ENCODE data around the gene CRYGD.

The CRYGD gene

DNA sequence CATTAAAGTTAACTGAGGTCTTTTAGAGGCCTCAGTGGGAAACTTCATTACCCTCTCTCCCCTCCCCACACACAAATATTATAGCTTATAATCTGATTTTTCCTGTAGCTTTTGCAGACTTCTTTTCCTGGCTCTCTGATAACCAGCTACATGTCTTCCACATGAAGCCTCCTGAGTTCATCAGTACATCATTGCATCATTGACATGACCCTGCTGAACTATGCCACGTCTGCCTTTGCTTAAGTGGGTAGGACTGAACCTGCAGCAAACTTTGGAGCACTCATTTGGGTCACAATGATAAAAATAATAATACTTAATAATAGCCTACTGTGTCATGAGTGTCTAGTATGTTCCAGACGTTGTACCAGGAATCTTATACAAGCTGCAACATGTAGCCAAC lies 32.1 kb upstream of the CRYGD start:
- Histone ChIP-seq H3K9me3 (ENCODE audit: insufficient read depth, low read length, severe bottlenecking) (no peaks in the 10 kb centered on the region), H3K4me3 (ENCODE audit: low read depth in 1 of 2, low read length in 2 of 2) (no peak overlapping the region), H2AFZ (ENCODE audit: low read depth, low read length) (no peak overlapping the region), H3K79me2 (ENCODE audit: insufficient read depth, low read length) (no peaks in the 10 kb centered on the region), H4K20me1 (ENCODE audit: insufficient read depth, low read length) (no peaks in the 10 kb centered on the region), H3K27ac (ENCODE audit: low read length) (no peak overlapping the region), H3K27me3 (ENCODE audit: insufficient read depth, low read length, poor library complexity) (no peaks in the 10 kb centered on the region), H3K4me1 (ENCODE audit: insufficient read depth, low read length) (no peaks in the 10 kb centered on the region), H3K4me2 (ENCODE audit: insufficient read depth, low read length) (no peak overlapping the region), H3K9ac (ENCODE audit: low read depth, low read length) (no peak overlapping the region), H3K36me3 (ENCODE audit: insufficient read depth, low read length) (no peaks in the 10 kb centered on the region)
- DNase-seq: no peak
- no peak for TF ChIP-seq EZH2 (IDR thresholded peaks at IDR 0.05; ENCODE audit: borderline replicate concordance, low read depth, low read length, severe bottlenecking)
- TF ChIP-seq, protein P1, sequence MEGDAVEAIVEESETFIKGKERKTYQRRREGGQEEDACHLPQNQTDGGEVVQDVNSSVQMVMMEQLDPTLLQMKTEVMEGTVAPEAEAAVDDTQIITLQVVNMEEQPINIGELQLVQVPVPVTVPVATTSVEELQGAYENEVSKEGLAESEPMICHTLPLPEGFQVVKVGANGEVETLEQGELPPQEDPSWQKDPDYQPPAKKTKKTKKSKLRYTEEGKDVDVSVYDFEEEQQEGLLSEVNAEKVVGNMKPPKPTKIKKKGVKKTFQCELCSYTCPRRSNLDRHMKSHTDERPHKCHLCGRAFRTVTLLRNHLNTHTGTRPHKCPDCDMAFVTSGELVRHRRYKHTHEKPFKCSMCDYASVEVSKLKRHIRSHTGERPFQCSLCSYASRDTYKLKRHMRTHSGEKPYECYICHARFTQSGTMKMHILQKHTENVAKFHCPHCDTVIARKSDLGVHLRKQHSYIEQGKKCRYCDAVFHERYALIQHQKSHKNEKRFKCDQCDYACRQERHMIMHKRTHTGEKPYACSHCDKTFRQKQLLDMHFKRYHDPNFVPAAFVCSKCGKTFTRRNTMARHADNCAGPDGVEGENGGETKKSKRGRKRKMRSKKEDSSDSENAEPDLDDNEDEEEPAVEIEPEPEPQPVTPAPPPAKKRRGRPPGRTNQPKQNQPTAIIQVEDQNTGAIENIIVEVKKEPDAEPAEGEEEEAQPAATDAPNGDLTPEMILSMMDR (IDR thresholded peaks at IDR 0.05; ENCODE audit: borderline replicate concordance, extremely low read depth, low read length, poor library complexity, severe bottlenecking): no peak
- ATAC-seq (ENCODE audit: insufficient read depth, low read depth): no peak

DNA sequence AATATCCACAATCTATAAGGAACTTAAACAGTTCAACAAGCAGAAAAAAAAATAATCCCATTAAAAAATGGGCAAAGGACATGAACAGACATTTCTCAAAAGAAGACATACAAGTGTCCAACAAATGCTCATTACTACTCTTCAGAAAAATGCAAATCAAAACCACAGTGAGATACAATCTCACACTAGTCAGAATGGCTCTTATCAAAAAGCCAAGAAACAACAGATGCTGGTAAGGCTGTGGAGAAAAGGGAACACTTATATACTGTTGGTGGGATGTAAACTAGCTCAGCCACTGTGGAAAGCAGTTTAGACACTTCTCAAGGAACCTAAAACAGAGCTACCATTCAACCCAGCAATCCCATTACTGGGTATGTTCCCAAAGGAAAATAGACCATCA lies 28.8 kb upstream of the CRYGD start:
- Histone ChIP-seq H3K27ac (ENCODE audit: low read length) (no peak overlapping the region), H2AFZ (ENCODE audit: low read depth, low read length) (no peak overlapping the region), H3K79me2 (ENCODE audit: insufficient read depth, low read length) (no peaks in the 10 kb centered on the region), H3K9ac (ENCODE audit: low read depth, low read length) (no peak overlapping the region), H3K4me3 (ENCODE audit: low read depth in 1 of 2, low read length in 2 of 2) (no peak overlapping the region), H3K4me1 (ENCODE audit: insufficient read depth, low read length) (no peaks in the 10 kb centered on the region), H4K20me1 (ENCODE audit: insufficient read depth, low read length) (no peaks in the 10 kb centered on the region), H3K36me3 (ENCODE audit: insufficient read depth, low read length) (no peaks in the 10 kb centered on the region), H3K9me3 (ENCODE audit: insufficient read depth, low read length, severe bottlenecking) (no peaks in the 10 kb centered on the region), H3K27me3 (ENCODE audit: insufficient read depth, low read length, poor library complexity) (no peaks in the 10 kb centered on the region), H3K4me2 (ENCODE audit: insufficient read depth, low read length) (no peak overlapping the region)
- TF ChIP-seq, protein P1 (IDR thresholded peaks at IDR 0.05; ENCODE audit: borderline replicate concordance, extremely low read depth, low read length, poor library complexity, severe bottlenecking): no peak
- no peak for TF ChIP-seq EZH2 (IDR thresholded peaks at IDR 0.05; ENCODE audit: borderline replicate concordance, low read depth, low read length, severe bottlenecking)
- DNase-seq: no peak
- no peak for ATAC-seq (ENCODE audit: insufficient read depth, low read depth)

DNA sequence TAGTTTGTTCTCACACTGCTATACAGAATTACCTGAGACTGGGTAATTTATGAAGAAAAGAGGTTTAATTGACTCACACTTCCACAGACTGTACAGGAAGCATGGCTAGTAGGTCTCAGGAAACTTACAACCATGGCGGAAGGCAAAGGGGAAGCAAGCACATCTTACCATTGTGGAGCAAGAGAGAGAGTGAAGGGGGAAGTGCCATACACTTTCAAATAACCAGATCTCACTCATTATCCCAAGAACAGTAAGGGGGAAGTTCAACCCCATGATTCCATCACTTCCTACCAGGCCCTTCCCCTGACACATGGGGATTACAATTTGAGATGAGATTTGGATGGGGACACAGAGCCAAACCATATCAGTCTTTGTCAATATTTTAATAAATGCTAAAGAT lies 26.6 kb upstream of the CRYGD start:
- Histone ChIP-seq H3K9me3 (ENCODE audit: insufficient read depth, low read length, severe bottlenecking) (no peaks in the 10 kb centered on the region), H3K36me3 (ENCODE audit: insufficient read depth, low read length) (no peaks in the 10 kb centered on the region), H3K27ac (ENCODE audit: low read length) (no peak overlapping the region), H3K27me3 (ENCODE audit: insufficient read depth, low read length, poor library complexity) (no peaks in the 10 kb centered on the region), H3K79me2 (ENCODE audit: insufficient read depth, low read length) (no peaks in the 10 kb centered on the region), H3K9ac (ENCODE audit: low read depth, low read length) (no peak overlapping the region), H2AFZ (ENCODE audit: low read depth, low read length) (no peak overlapping the region), H3K4me2 (ENCODE audit: insufficient read depth, low read length) (no peak overlapping the region), H3K4me1 (ENCODE audit: insufficient read depth, low read length) (no peaks in the 10 kb centered on the region), H4K20me1 (ENCODE audit: insufficient read depth, low read length) (no peaks in the 10 kb centered on the region), H3K4me3 (ENCODE audit: low read depth in 1 of 2, low read length in 2 of 2) (no peak overlapping the region)
- ATAC-seq (ENCODE audit: insufficient read depth, low read depth) (no peak), DNase-seq (no peak)
- TF ChIP-seq EZH2 (IDR thresholded peaks at IDR 0.05; ENCODE audit: borderline replicate concordance, low read depth, low read length, severe bottlenecking): no peak
- TF ChIP-seq, protein P1 (IDR thresholded peaks at IDR 0.05; ENCODE audit: borderline replicate concordance, extremely low read depth, low read length, poor library complexity, severe bottlenecking): no peak

DNA sequence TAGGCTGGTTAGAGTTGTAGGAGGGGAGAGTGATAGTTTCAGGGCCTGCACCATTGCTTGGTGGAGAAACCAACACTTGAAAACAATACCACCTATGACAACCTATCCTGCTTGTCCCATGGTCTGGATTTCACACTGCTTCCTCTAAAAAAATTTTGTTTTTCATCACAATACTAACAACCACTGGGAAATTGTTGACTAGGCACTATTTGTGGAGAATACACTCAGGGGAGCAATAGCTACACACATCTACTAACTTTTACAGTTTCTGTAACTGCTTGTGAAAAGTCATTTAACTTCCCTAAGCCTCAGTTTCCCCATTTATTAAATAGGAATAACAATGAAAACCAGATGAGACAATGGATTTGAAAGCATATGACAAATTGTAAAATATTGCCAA lies 25.8 kb upstream of the CRYGD start:
- H4K20me1 ChIP-seq (ENCODE audit: insufficient read depth, low read length): no peaks in the 10 kb centered on the region
- DNase-seq (no peak), ATAC-seq (ENCODE audit: insufficient read depth, low read depth) (no peak)
- H3K4me2 ChIP-seq (ENCODE audit: insufficient read depth, low read length): no peak overlapping the region
- TF ChIP-seq EZH2 (IDR thresholded peaks at IDR 0.05; ENCODE audit: borderline replicate concordance, low read depth, low read length, severe bottlenecking): no peak
- TF ChIP-seq, protein P1 (IDR thresholded peaks at IDR 0.05; ENCODE audit: borderline replicate concordance, extremely low read depth, low read length, poor library complexity, severe bottlenecking): no peak
- H3K79me2 ChIP-seq (ENCODE audit: insufficient read depth, low read length): no peaks in the 10 kb centered on the region
- no peak overlapping the region for H2AFZ ChIP-seq (ENCODE audit: low read depth, low read length)
- H3K4me1 ChIP-seq (ENCODE audit: insufficient read depth, low read length): no peaks in the 10 kb centered on the region
- no peaks in the 10 kb centered on the region for H3K36me3 ChIP-seq (ENCODE audit: insufficient read depth, low read length)
- no peak overlapping the region for H3K9ac ChIP-seq (ENCODE audit: low read depth, low read length)
- no peak overlapping the region for H3K27ac ChIP-seq (ENCODE audit: low read length)
- no peaks in the 10 kb centered on the region for H3K27me3 ChIP-seq (ENCODE audit: insufficient read depth, low read length, poor library complexity)
- no peaks in the 10 kb centered on the region for H3K9me3 ChIP-seq (ENCODE audit: insufficient read depth, low read length, severe bottlenecking)
- no peak overlapping the region for H3K4me3 ChIP-seq (ENCODE audit: low read depth in 1 of 2, low read length in 2 of 2)

All from DND-41 (cell line).